HepG2 (cell line): ENCODE measurements around the gene SECISBP2L. TPM values are rescaled to one million over a fixed set of nuclear protein-coding genes. Genes with fewer than 3 reads are reported as not detected.
A peak's percentile ranks its signal among the peaks of the same experiment; 100 is the strongest.

ENCODE experiments used
- ATM ChIP-seq: fragments of 450-650 bp; IDR thresholded peaks from 2 replicates; pipeline ENCODE4 v1.7.1; 2017; ENCODE audit warnings: mild to moderate bottlenecking, borderline replicate concordance
- FOXA3 ChIP-seq: IDR thresholded peaks from 2 replicates; pipeline ENCODE4 v1.6.1; 2016; ENCODE audit warnings: missing genetic modification reagents, missing compliant biosample characterization
- FOXP1 ChIP-seq, 2 experiments: fragments of 450-650 bp in 1 of 2; IDR thresholded peaks; 2 replicates each; pipeline ENCODE4 v1.6.1; 2017 to 2018; ENCODE audit warnings: antibody characterized with exemption in 1 of 2
- GABPB1 ChIP-seq: IDR thresholded peaks from 2 replicates; pipeline ENCODE4 v1.6.1; 2016; ENCODE audit warnings: mild to moderate bottlenecking, missing genetic modification reagents, moderate library complexity, missing compliant biosample characterization
- KDM2A ChIP-seq: sonication (generic); formaldehyde crosslinking; IDR thresholded peaks from 2 replicates; pipeline ENCODE4 v1.4.0; 2020; ENCODE audit warnings: low read depth, missing genetic modification reagents, borderline replicate concordance
- TP53 ChIP-seq: sonication (generic); formaldehyde crosslinking; conservative IDR thresholded peaks from 2 replicates; pipeline ENCODE4 v1.4.0; 2020; ENCODE audit warnings: missing genetic modification reagents
- YEATS2 ChIP-seq: sonication (generic); formaldehyde crosslinking; IDR thresholded peaks from 2 replicates; pipeline ENCODE4 v1.4.0; 2020; ENCODE audit warnings: missing genetic modification reagents, borderline replicate concordance
- ZNF121 ChIP-seq: sonication (generic); formaldehyde crosslinking; IDR thresholded peaks from 2 replicates; pipeline ENCODE4 v1.5.0; 2020; ENCODE audit warnings: mild to moderate bottlenecking, missing genetic modification reagents
- polyA plus RNA-seq, 8 experiments: library from polyadenylated mRNA; depleted of rRNA in 3 of 8; stranded (reverse) in 7 of 8; unstranded in 1 of 8; fragments of >200 nt; fragmentation: Illumina TruSeq in 4 of 8; extraction: Trizol in 4 of 8; gene quantifications; 2 replicates each; pipeline versions ENCODE4 v1.2.1 to v1.2.3, GENCODE V29; 2011 to 2016; ENCODE audit warnings: low read depth in 4 of 8, missing spikeins in 1 of 8, mixed read lengths in 1 of 8; ENCODE audit not compliant: insufficient read depth in 1 of 8
- total RNA-seq, 5 experiments: library from RNA; depleted of rRNA; stranded (reverse); fragments of >200 nt; fragmentation: Illumina TruSeq; extraction: Trizol; gene quantifications; 2 replicates each; pipeline ENCODE4 v1.2.3, GENCODE V29; 2016; ENCODE audit warnings: low read depth in 1 of 5
- TF ChIP-seq, protein P1 (sequence below): sonication (generic); formaldehyde crosslinking; IDR thresholded peaks from 2 replicates; pipeline ENCODE4 v1.4.0; 2020; ENCODE audit warnings: missing genetic modification reagents
- TF ChIP-seq, protein P2 (sequence below), 2 experiments: fragments of 450-650 bp in 1 of 2; sonication (generic) in 1 of 2; formaldehyde crosslinking in 1 of 2; IDR thresholded peaks; 2 replicates each; pipeline versions ENCODE4 v1.6.1 to v1.8.0; 2016 to 2022; ENCODE audit warnings: antibody characterized with exemption in 1 of 2, mild to moderate bottlenecking in 1 of 2, missing genetic modification reagents in 1 of 2
- TF ChIP-seq, protein P3 (sequence below): sonication (generic); formaldehyde crosslinking; IDR thresholded peaks from 2 replicates; pipeline ENCODE4 v1.4.0; 2020; ENCODE audit warnings: missing genetic modification reagents, borderline replicate concordance

The SECISBP2L gene
- total and polyA plus RNA-seq, 2 of the 13 experiments (the other 11 are each of a cell fraction or from before 2014, with no cell fraction given), result 13.9 to 15.6 TPM

DNA sequence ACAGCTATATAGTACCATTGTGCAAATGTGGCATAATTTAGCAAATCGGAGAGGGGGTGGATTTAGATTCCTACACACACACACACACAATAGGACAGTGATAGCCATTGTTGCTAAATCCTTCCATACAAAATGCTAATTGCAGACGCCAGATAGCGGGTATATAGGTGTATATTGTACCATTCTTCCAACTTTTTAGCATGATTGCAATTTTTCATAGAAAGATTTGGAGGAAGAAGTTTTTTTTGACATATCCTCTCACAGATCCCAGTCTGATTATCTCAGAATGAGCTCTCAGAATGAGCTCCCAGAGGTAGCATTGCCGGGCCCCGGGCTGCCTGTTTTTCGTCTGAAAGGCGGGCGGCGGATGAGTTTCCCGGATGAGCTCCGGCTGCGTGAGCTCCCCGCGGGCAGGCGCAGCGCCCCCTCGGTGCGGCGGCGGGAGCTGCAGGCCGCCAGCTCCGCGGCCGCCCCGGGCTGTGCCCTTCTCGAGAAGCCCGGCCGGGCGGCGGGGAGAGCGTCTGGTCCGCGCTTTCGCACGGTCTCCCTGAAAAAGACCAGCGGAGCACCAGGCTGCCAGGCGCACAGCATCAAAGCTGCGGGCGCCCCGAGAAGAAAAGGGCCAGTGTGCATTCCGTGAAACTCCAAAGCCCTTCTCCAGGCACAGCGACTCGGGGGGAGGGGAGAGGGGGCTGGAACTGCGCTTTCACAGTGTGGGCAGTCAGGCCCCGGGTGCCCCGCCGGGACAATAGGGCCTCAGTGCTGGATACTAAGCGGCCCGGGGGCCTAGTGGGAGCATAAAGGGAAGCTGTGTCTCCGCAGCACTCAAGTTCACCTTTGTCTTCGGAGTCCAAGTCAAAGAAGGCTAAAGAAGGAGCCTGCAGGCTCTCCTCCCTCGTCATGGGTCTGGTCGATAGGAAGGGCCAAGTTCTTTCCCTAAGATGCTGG is 70.5 kb downstream of the SECISBP2L start (continued):
- TF ChIP-seq, protein P1, sequence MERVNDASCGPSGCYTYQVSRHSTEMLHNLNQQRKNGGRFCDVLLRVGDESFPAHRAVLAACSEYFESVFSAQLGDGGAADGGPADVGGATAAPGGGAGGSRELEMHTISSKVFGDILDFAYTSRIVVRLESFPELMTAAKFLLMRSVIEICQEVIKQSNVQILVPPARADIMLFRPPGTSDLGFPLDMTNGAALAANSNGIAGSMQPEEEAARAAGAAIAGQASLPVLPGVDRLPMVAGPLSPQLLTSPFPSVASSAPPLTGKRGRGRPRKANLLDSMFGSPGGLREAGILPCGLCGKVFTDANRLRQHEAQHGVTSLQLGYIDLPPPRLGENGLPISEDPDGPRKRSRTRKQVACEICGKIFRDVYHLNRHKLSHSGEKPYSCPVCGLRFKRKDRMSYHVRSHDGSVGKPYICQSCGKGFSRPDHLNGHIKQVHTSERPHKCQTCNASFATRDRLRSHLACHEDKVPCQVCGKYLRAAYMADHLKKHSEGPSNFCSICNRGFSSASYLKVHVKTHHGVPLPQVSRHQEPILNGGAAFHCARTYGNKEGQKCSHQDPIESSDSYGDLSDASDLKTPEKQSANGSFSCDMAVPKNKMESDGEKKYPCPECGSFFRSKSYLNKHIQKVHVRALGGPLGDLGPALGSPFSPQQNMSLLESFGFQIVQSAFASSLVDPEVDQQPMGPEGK (CRISPR knock-in tag), result peak; percentile 50
- TF ChIP-seq FOXA3 (CRISPR knock-in tag) (no peak), TP53 (CRISPR knock-in tag) (0 out of 2 replicates have a peak, but pooled peaks have one; percentile 15), ATM (no peak), ZNF121 (CRISPR knock-in tag) (0 out of 2 replicates have a peak, but pooled peaks have one; percentile 17), KDM2A (peak; percentile 25; the same call in 1 of the 2 replicates), YEATS2 (CRISPR knock-in tag) (peak; percentile 1; the same call in 1 of the 2 replicates), FOXP1 (IDR thresholded peaks at IDR 0.05) (no peak), FOXP1 (CRISPR knock-in tag; IDR thresholded peaks at IDR 0.05) (no peak), GABPB1 (CRISPR knock-in tag) (peak; percentile 52; the same call in 1 of the 2 replicates)
- TF ChIP-seq, protein P2, sequence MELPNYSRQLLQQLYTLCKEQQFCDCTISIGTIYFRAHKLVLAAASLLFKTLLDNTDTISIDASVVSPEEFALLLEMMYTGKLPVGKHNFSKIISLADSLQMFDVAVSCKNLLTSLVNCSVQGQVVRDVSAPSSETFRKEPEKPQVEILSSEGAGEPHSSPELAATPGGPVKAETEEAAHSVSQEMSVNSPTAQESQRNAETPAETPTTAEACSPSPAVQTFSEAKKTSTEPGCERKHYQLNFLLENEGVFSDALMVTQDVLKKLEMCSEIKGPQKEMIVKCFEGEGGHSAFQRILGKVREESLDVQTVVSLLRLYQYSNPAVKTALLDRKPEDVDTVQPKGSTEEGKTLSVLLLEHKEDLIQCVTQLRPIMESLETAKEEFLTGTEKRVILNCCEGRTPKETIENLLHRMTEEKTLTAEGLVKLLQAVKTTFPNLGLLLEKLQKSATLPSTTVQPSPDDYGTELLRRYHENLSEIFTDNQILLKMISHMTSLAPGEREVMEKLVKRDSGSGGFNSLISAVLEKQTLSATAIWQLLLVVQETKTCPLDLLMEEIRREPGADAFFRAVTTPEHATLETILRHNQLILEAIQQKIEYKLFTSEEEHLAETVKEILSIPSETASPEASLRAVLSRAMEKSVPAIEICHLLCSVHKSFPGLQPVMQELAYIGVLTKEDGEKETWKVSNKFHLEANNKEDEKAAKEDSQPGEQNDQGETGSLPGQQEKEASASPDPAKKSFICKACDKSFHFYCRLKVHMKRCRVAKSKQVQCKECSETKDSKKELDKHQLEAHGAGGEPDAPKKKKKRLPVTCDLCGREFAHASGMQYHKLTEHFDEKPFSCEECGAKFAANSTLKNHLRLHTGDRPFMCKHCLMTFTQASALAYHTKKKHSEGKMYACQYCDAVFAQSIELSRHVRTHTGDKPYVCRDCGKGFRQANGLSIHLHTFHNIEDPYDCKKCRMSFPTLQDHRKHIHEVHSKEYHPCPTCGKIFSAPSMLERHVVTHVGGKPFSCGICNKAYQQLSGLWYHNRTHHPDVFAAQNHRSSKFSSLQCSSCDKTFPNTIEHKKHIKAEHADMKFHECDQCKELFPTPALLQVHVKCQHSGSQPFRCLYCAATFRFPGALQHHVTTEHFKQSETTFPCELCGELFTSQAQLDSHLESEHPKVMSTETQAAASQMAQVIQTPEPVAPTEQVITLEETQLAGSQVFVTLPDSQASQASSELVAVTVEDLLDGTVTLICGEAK (IDR thresholded peaks at IDR 0.05), result no peak
- TF ChIP-seq, protein P2 (CRISPR knock-in tag; IDR thresholded peaks at IDR 0.05), result peak; percentile 43; the same call in 1 of the 2 replicates
- TF ChIP-seq, protein P3, sequence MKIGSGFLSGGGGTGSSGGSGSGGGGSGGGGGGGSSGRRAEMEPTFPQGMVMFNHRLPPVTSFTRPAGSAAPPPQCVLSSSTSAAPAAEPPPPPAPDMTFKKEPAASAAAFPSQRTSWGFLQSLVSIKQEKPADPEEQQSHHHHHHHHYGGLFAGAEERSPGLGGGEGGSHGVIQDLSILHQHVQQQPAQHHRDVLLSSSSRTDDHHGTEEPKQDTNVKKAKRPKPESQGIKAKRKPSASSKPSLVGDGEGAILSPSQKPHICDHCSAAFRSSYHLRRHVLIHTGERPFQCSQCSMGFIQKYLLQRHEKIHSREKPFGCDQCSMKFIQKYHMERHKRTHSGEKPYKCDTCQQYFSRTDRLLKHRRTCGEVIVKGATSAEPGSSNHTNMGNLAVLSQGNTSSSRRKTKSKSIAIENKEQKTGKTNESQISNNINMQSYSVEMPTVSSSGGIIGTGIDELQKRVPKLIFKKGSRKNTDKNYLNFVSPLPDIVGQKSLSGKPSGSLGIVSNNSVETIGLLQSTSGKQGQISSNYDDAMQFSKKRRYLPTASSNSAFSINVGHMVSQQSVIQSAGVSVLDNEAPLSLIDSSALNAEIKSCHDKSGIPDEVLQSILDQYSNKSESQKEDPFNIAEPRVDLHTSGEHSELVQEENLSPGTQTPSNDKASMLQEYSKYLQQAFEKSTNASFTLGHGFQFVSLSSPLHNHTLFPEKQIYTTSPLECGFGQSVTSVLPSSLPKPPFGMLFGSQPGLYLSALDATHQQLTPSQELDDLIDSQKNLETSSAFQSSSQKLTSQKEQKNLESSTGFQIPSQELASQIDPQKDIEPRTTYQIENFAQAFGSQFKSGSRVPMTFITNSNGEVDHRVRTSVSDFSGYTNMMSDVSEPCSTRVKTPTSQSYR (CRISPR knock-in tag), result no peak
